Body of pancreas (tissue), 4 donors: ENCODE measurements around the gene TLCD3A. TPM values are rescaled to one million over a fixed set of nuclear protein-coding genes. Genes with fewer than 3 reads are reported as not detected.
"Not testable (repeated sequence)": the region's sequence is repeated elsewhere in the genome, so short reads cannot be mapped to it uniquely, and the experiment has no call there.

Experiments used
- ATAC-seq: fragments of 150-250 bp; one replicate; pipeline ENCODE4 v1.9.1; 2016
- DNase-seq, 4 donors: peaks; one replicate each; pipeline ENCODE4 v3.0.0-alpha.2; 2019
- H3K27ac ChIP-seq, 4 donors: fragments of 200-600 bp; sonication (generic); 1 replicate in 3 of 4; 2 replicates in 1 of 4; pipeline versions ENCODE4 v1.5.1 to v1.6.1; 2016 to 2019; ENCODE audit warnings: mild to moderate bottlenecking in 1 of 4, mixed read lengths in 1 of 4, moderate library complexity in 1 of 4
- H3K27me3 ChIP-seq, 2 donors: fragments of 200-600 bp; sonication (generic); one replicate each; pipeline ENCODE4 v1.6.0; 2016; ENCODE audit warnings: mild to moderate bottlenecking in 1 of 2
- H3K36me3 ChIP-seq, 2 donors: fragments of 200-600 bp; sonication (generic); replicated peaks in 1 of 2; 2 replicates each; pipeline ENCODE4 v1.5.1; 2016; ENCODE audit warnings: low read depth in 2 of 2; ENCODE audit not compliant: insufficient read depth in 1 of 2
- H3K4me1 ChIP-seq: fragments of 200-600 bp; sonication (generic); one replicate; pipeline ENCODE4 v1.6.0; 2016
- H3K4me3 ChIP-seq, 2 donors: fragments of 200-600 bp; sonication (generic); 1 replicate in 1 of 2; 2 replicates in 1 of 2; pipeline ENCODE4 v1.5.1; 2016 to 2019
- H3K9me3 ChIP-seq, 3 donors: fragments of 200-600 bp; sonication (generic); 1 replicate in 2 of 3; 2 replicates in 1 of 3; pipeline ENCODE4 v1.5.1; 2016
- CTCF ChIP-seq, 7 experiments: fragments of 450-650 bp in 4 of 7; fragments of 200-600 bp in 3 of 7; sonication (generic) in 3 of 7; IDR thresholded peaks; one replicate each; pipeline ENCODE4 v1.5.1; 2016 to 2019; ENCODE audit warnings: antibody characterized with exemption in 7 of 7
- POLR2A ChIP-seq, 3 donors: fragments of 450-650 bp; IDR thresholded peaks; one replicate each; pipeline ENCODE4 v1.6.1; 2016; ENCODE audit warnings: antibody characterized with exemption in 3 of 3, mild to moderate bottlenecking in 2 of 3
- WGBS, 2 donors: methylation state at CpG; one replicate each; pipeline ENCODE4 v1.1.5; 2017; 5-methylcytosine and 5-hydroxymethylcytosine counted together
- intact Hi-C: fragments of 100-400 bp; cut with DNase I; formaldehyde crosslinking; loops from one replicate; pipeline ENCODE4 v1.15.1; 2023
- total RNA-seq, 2 donors: library from RNA; depleted of rRNA; stranded (reverse); fragments of >200 nt; gene quantifications; one replicate each; pipeline ENCODE4 v1.1.0, GENCODE V29; 2016

TLCD3A gene
- total RNA-seq, 2 donors from 2014 or later = 3.6 to 7.9 TPM

DNA sequence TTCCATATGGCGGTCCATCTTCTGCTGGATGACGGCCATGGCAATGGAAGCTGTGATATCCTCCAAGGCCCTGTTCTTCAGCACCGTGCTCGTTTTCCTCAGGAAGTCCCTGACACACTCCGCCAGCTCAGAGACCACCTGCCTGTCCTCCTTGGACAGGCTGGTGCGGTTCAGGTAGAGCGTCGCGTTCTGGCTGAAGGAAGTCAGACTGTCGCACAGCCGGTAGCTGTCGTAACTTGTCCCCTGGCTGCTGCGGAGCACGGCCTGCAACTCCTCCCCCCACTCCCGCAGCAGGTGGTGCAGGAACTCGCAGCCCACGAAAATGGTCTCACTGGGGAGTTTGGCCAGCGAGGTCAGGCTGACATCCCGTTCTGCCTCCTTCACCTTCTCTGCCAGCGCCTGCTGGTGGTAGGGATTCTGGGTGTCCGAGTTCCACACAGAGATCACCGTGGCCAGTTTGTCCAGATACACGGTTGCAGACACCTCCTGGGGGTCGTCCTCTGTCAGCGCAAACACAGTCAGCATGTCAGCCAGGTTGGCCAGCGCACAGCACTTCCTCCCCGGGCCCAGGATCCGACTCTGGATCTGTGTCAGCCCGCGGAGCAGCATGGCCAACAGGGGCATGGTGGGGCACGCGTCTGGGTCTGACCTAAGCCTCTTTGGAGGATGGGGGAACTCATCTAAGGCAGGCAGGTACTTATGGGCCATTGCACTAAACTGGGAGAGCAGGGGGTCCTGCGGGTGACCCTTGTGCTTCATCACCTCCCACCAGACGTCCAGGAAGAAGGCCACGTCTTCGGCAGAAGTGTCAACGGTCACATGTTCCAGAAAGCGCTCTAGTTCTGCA lies 14.6 kb downstream of the TLCD3A start:
- ATAC-seq (no peak), DNase-seq (no peak)
- Histone ChIP-seq H3K9me3 (no peaks in the 10 kb centered on the region), H3K27me3 (no peaks in the 10 kb centered on the region), H3K4me1 (peaks cover 17% of the 10 kb centered on the region), H3K4me3 (no peak overlapping the region), H3K27ac (no peak overlapping the region), H3K36me3 (peaks cover 0 to 23% of the 10 kb centered on the region in 2 donors)
- 92 to 96% methylated on average over 15 to 36 of the region's 38 CpGs for WGBS, 2 donors
- intact Hi-C loops = no loop called here
- TF ChIP-seq CTCF (IDR thresholded peaks at IDR 0.05) = no peak
- no peak for TF ChIP-seq POLR2A (IDR thresholded peaks at IDR 0.05)

DNA sequence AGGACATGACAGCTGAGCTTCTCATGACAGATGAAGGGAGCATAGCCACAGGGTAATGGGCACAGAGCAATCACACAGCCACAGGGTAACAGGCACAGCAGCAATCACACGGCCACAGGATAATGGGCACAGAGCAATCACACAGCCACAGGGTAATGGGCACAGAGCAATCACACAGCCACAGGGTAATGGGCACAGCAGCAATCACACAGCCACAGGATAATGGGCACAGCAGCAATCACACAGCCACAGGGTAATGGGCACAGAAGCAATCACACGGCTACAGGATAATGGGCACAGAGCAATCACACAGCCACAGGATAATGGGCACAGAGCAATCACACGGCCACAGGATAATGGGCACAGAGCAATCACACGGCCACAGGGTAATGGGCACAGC lies 16.2 kb downstream of the TLCD3A start:
- DNase-seq, H3K27me3 ChIP-seq, intact Hi-C loops, H3K9me3 ChIP-seq, H3K27ac ChIP-seq, ATAC-seq, H3K4me3 ChIP-seq: not testable (repeated sequence)
- peaks cover 23% of the 10 kb centered on the region for H3K4me1 ChIP-seq
- peaks cover 0 to 20% of the 10 kb centered on the region in 2 donors for H3K36me3 ChIP-seq
- WGBS, 2 donors = 94 to 95% methylated on average over 4 of the region's 4 CpGs

GRCh38 chr17:749359-749758 lies 17.0 kb downstream of the TLCD3A start:
- DNase-seq, H3K9me3 ChIP-seq, H3K27ac ChIP-seq, H3K27me3 ChIP-seq, intact Hi-C loops, ATAC-seq, H3K4me3 ChIP-seq: not testable (repeated sequence)
- 69 to 75% methylated on average over 4 to 7 of the region's 7 CpGs for WGBS, 2 donors
- H3K36me3 ChIP-seq = peaks cover 0 to 20% of the 10 kb centered on the region in 2 donors
- H3K4me1 ChIP-seq = peaks cover 23% of the 10 kb centered on the region

DNA sequence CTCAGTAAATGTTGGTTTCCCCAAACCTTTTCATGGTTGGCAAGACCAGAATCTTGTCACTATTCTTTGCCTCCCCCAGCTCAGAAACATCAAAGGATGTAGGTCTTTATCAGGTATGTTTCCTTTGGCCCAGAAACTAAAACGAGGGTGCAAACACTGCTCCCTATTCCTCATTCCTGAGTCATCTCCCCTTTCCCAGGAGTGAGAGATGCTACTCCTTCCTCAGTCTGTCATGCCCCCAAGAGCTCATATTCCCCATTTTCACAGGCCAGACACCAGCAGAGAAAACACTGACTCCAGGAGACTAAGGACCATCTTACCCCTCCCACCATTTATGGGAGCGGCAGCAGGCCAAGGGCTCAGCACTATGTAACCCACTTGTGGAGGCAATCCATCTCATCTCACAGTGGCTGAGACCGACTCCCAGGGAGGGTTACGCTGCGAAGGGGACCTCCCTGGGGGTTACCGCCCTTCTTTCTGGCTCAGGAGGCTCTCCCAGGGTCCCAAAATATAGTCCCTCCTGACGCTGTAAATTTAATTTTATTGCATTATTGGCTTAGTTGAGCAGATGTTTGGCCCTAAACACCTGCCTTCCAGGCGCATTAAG lies 18.1 kb downstream of the TLCD3A start:
- peaks cover 0 to 20% of the 10 kb centered on the region in 2 donors for H3K36me3 ChIP-seq
- no peaks in the 10 kb centered on the region for H3K27me3 ChIP-seq
- peaks cover 23% of the 10 kb centered on the region for H3K4me1 ChIP-seq
- H3K27ac ChIP-seq = no peak overlapping the region
- no peak for TF ChIP-seq POLR2A (IDR thresholded peaks at IDR 0.05)
- TF ChIP-seq CTCF (IDR thresholded peaks at IDR 0.05) = no peak
- WGBS, 2 donors = 67 to 71% methylated on average over 8 of the region's 8 CpGs
- H3K4me3 ChIP-seq = no peak overlapping the region
- DNase-seq (no peak), ATAC-seq (no peak)
- intact Hi-C loops = no loop called here
- H3K9me3 ChIP-seq = no peaks in the 10 kb centered on the region

- ATAC-seq (peak; percentile 28), DNase-seq (peak; percentile 28 to 40 (median 34))
- Histone ChIP-seq H3K4me1 (peaks cover 23% of the 10 kb centered on the region), H3K27ac (peak overlapping the region in 3 of 4 donors; percentile 80 to 85 (median 85)), H3K9me3 (no peaks in the 10 kb centered on the region), H3K27me3 (no peaks in the 10 kb centered on the region), H3K4me3 (peak overlapping the region; percentile 79 to 87), H3K36me3 (peaks cover 0 to 14% of the 10 kb centered on the region in 2 donors)
- intact Hi-C loops = no loop called here
- TF ChIP-seq CTCF (IDR thresholded peaks at IDR 0.05) = no peak
- TF ChIP-seq POLR2A (IDR thresholded peaks at IDR 0.05) = no peak
- 0 to 1% methylated on average over 2 to 47 of the region's 49 CpGs for WGBS, 2 donors
These were observed 19.0 kb downstream of the TLCD3A start for GRCh38 chr17:751269-752001.
